Smooth muscle cell (in vitro differentiated cells): ENCODE data around the gene USF2. TPM values are rescaled to one million over a fixed set of nuclear protein-coding genes. Genes with fewer than 3 reads are reported as not detected.
A peak's percentile ranks its signal among the peaks of the same experiment; 100 is the strongest.

Experiments used
- DNase-seq: peaks from one replicate; lab custom pipeline; 2025; ENCODE audit not compliant: unreplicated experiment; lab: John Stamatoyannopoulos, UW
- H2AFZ ChIP-seq: fragments of 200-600 bp; sonication (generic); 2 replicates; pipeline ENCODE4 v1.6.0; 2016; ENCODE audit warnings: antibody characterized with exemption, low read depth, mild to moderate bottlenecking
- H3F3A ChIP-seq: fragments of 200-600 bp; sonication (generic); 2 replicates; pipeline ENCODE4 v1.6.0; 2017; ENCODE audit warnings: antibody characterized with exemption, low read depth
- H3K27ac ChIP-seq: fragments of 200-600 bp; sonication (generic); 2 replicates; pipeline ENCODE4 v1.5.1; 2016; ENCODE audit warnings: low read depth, mild to moderate bottlenecking
- H3K27me3 ChIP-seq: fragments of 200-600 bp; sonication (generic); 2 replicates; pipeline ENCODE4 v1.6.1; 2016; ENCODE audit warnings: low read depth, mild to moderate bottlenecking
- H3K36me3 ChIP-seq: fragments of 200-600 bp; sonication (generic); 2 replicates; pipeline ENCODE4 v1.5.1; 2016; ENCODE audit warnings: low read depth
- H3K4me1 ChIP-seq: fragments of 200-600 bp; sonication (generic); 2 replicates; pipeline ENCODE4 v1.5.1; 2016; ENCODE audit warnings: low read depth
- H3K4me2 ChIP-seq: fragments of 200-600 bp; sonication (generic); 2 replicates; pipeline ENCODE4 v1.6.0; 2016; ENCODE audit warnings: mild to moderate bottlenecking
- H3K4me3 ChIP-seq: fragments of 200-600 bp; sonication (generic); 2 replicates; pipeline ENCODE4 v1.5.1; 2016; ENCODE audit warnings: mild to moderate bottlenecking
- H3K79me2 ChIP-seq: fragments of 200-600 bp; sonication (generic); 2 replicates; pipeline ENCODE4 v1.6.0; 2016; ENCODE audit warnings: low read depth, mild to moderate bottlenecking
- H3K9ac ChIP-seq: fragments of 200-600 bp; sonication (generic); 2 replicates; pipeline ENCODE4 v1.6.0; 2016; ENCODE audit warnings: low read depth
- H3K9me3 ChIP-seq: fragments of 200-600 bp; sonication (generic); replicated peaks from 2 replicates; pipeline ENCODE4 v1.5.1; 2016; ENCODE audit warnings: low read depth
- H4K20me1 ChIP-seq: fragments of 200-600 bp; sonication (generic); 2 replicates; pipeline ENCODE4 v1.6.0; 2016; ENCODE audit warnings: low read depth
- CTCF ChIP-seq: fragments of 200-600 bp; sonication (generic); IDR thresholded peaks from 2 replicates; pipeline ENCODE4 v1.5.1; 2017; ENCODE audit warnings: borderline replicate concordance, mild to moderate bottlenecking, antibody characterized with exemption; ENCODE audit not compliant: insufficient read depth, poor library complexity, severe bottlenecking
- WGBS: methylation state at CpG from one replicate; pipeline ENCODE4 v1.1.7; 2016; ENCODE audit warnings: low lambda C conversion rate; 5-methylcytosine and 5-hydroxymethylcytosine counted together
- polyA plus RNA-seq: library from polyadenylated mRNA; unstranded; fragments of >200 nt; fragmentation: Nextera tagmentation; extraction: Ambion mirVana; gene quantifications from 2 replicates; pipeline ENCODE4 v1.2.1, GENCODE V29; 2016
- total RNA-seq: library from RNA; depleted of rRNA; stranded (reverse); fragments of >200 nt; gene quantifications from 2 replicates; pipeline ENCODE4 v1.2.3, GENCODE V29; 2014

Gene USF2
- total and polyA plus RNA-seq, 2 experiments from 2014 or later, result 20.0 to 34.4 TPM

- Histone ChIP-seq H2AFZ (no peak within 1 kb of the TSS), H3K4me1 (no peaks in the 10 kb centered on the region), H4K20me1 (no peaks in the 10 kb centered on the region), H3K27ac (peak within 1 kb of the TSS; percentile 68), H3K79me2 (no peaks in the 10 kb centered on the region), H3K9me3 (no peaks in the 10 kb centered on the region), H3F3A (no peaks in the 10 kb centered on the region), H3K4me2 (peak within 1 kb of the TSS; percentile 74), H3K9ac (peak within 1 kb of the TSS; percentile 60), H3K4me3 (peak within 1 kb of the TSS; percentile 57), H3K27me3 (peaks cover 58% of the 10 kb centered on the region), H3K36me3 (no peaks in the 10 kb centered on the region)
- no peak for DNase-seq
- under 1% methylated on average over 68 of the region's 69 CpGs for WGBS
- TF ChIP-seq CTCF, result no peak
Observed at GRCh38 chr19:35248310-35249145, 20.2 kb upstream of the USF2 start, which contains the start of gene LSR. TSS of gene LSR (plus strand) at chr19:35249002. CDS start at chr19:35249023, 21 bp downstream.

GRCh38 chr19:35249146-35249847 is 19.5 kb upstream of the USF2 start:
- no peak for TF ChIP-seq CTCF
- Histone ChIP-seq H3K36me3 (no peaks in the 10 kb centered on the region), H3K9ac (peak overlapping the region; percentile 43), H3K4me1 (no peaks in the 10 kb centered on the region), H3K79me2 (no peaks in the 10 kb centered on the region), H3K4me2 (peak overlapping the region; percentile 74), H4K20me1 (no peaks in the 10 kb centered on the region), H2AFZ (no peak overlapping the region), H3K27me3 (peaks cover 58% of the 10 kb centered on the region), H3K4me3 (peak overlapping the region; percentile 57), H3K27ac (no peak overlapping the region), H3K9me3 (no peaks in the 10 kb centered on the region), H3F3A (no peaks in the 10 kb centered on the region)
- no peak for DNase-seq
- 2% methylated on average over 34 of the region's 39 CpGs for WGBS

- WGBS, result 87% methylated on average over 34 of the region's 34 CpGs
- Histone ChIP-seq H3K27ac (no peak overlapping the region), H3K79me2 (no peaks in the 10 kb centered on the region), H3F3A (no peaks in the 10 kb centered on the region), H3K9ac (no peak overlapping the region), H2AFZ (no peak overlapping the region), H3K4me3 (peak overlapping the region; percentile 57), H3K27me3 (peaks cover 58% of the 10 kb centered on the region), H3K4me1 (no peaks in the 10 kb centered on the region), H3K9me3 (no peaks in the 10 kb centered on the region), H4K20me1 (no peaks in the 10 kb centered on the region), H3K4me2 (peak overlapping the region; percentile 74), H3K36me3 (no peaks in the 10 kb centered on the region)
- no peak for TF ChIP-seq CTCF
- DNase-seq, result no peak
Observed at GRCh38 chr19:35249848-35250711, 18.7 kb upstream of the USF2 start.
